ENCODE results near the gene SLC35C1. TPM values are rescaled to one million over a fixed set of nuclear protein-coding genes. Genes with fewer than 3 reads are reported as not detected.

The SLC35C1 gene
- total RNA-seq, 1 experiment from 2014 or later, result 15.6 TPM

- intact Hi-C loops (cut with micrococcal nuclease; ENCODE audit: unreplicated experiment), result no loop called here
- no peak overlapping the region for H2AFZ ChIP-seq
- no peaks in the 10 kb centered on the region for H3K9me2 ChIP-seq (ENCODE audit: insufficient read depth)
- H3K4me3 ChIP-seq, result no peak overlapping the region
- H3K27ac ChIP-seq, result no peak overlapping the region
- ChIA-PET CTCF (no interaction called here), POLR2A (ENCODE audit: unreplicated experiment) (interaction anchor here (0.5 kb wide), 1 partner anchor 13 kb away, joined by 3 read pairs; no protein-coding TSS in a partner anchor)
- no peak for DNase-seq
- no peaks in the 10 kb centered on the region for H3K79me2 ChIP-seq (ENCODE audit: low read depth)
- 0 out of 2 replicates have a peak, but pooled peaks cover under 1% of the 10 kb centered on the region for H3F3A ChIP-seq (ENCODE audit: insufficient read depth, low read depth)
- H3K9me3 ChIP-seq (ENCODE audit: insufficient read depth, low read depth), result no peaks in the 10 kb centered on the region
- TF ChIP-seq EZH2 (IDR thresholded peaks at IDR 0.05; ENCODE audit: low read depth) (no peak), CTCF (conservative IDR thresholded peaks at IDR 0.05) (no peak)
- no peaks in the 10 kb centered on the region for H3K36me3 ChIP-seq (ENCODE audit: low read depth)
- peaks cover 24% of the 10 kb centered on the region; the same call in 1 of the 2 replicates for H3K27me3 ChIP-seq (ENCODE audit: insufficient read depth, low read depth)
- H4K20me1 ChIP-seq (ENCODE audit: insufficient read depth), result no peaks in the 10 kb centered on the region
- H3K4me1 ChIP-seq (replicated peaks; ENCODE audit: insufficient read depth), result peaks cover 5% of the 10 kb centered on the region
- no peak overlapping the region for H3K4me2 ChIP-seq
- no TSS peak for BruUV-seq (replicated peaks)
Measured at GRCh38 chr11:45828996-45829395, 24.0 kb downstream of the SLC35C1 start.

DNA sequence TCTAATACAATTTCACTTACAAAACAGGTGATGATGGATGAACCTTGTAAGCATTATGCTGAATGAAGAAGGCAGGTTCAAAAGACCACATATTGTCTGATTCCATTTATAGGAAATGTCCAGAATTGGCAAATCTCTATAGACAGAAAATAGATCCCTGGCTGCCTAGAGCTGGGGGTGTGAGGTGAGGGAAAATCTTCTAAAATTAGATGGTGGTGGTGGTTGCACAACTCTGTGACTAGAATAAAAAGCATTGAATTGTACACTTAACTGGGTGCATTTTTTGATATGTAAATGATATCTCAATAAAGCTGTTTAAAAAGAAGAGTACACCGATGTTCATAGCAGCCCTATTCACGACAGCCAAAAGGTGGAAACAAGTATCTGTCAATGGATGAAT is 25.6 kb downstream of the SLC35C1 start:
- CTCF ChIA-PET, result no interaction called here
- BruUV-seq (replicated peaks), result no TSS peak
- no peaks in the 10 kb centered on the region for H3K9me3 ChIP-seq (ENCODE audit: insufficient read depth, low read depth)

DNA sequence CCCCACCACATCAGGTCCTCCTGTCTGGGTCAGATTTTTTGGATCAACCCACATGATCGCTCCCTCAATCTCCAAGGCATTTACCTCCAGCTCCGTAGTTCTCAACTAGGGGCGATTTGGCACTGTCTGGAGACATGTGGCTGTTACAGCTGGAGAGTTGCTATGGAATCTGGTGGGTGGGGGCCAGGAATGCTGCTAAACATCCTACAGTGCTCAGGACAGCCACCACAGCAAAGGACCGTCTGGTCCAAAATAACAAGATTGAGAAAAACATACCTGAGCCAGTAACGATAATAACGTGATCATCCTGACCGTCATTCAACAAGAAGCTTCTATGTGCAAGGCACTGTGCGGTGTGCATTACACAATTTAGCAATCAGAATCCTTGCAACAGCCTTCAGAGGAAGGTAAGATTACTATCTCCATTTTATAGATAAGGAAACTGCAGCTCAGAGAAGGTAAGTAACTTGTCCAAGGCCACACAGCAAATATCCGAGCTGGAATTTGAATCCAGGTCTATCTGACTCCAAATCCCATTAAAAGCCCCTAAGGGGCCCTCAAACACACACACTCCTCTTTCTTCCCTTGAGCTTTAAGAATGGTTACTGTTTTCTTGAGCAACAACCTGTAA is 28.0 kb downstream of the SLC35C1 start:
- H4K20me1 ChIP-seq (ENCODE audit: insufficient read depth), result no peaks in the 10 kb centered on the region
- H3F3A ChIP-seq (ENCODE audit: insufficient read depth, low read depth), result no peaks in the 10 kb centered on the region
- intact Hi-C loops (cut with micrococcal nuclease; ENCODE audit: unreplicated experiment), result no loop called here
- H3K27ac ChIP-seq, result no peak overlapping the region
- ChIA-PET POLR2A (ENCODE audit: unreplicated experiment) (interaction anchor here (0.6 kb wide), 1 partner anchor 271 kb away, joined by 7 read pairs; no protein-coding TSS in a partner anchor), CTCF (interaction anchor here (0.9 kb wide), 1 partner anchor 9 kb away, joined by 4 read pairs; no protein-coding TSS in a partner anchor)
- TF ChIP-seq CTCF (conservative IDR thresholded peaks at IDR 0.05) (no peak), EZH2 (IDR thresholded peaks at IDR 0.05; ENCODE audit: low read depth) (no peak)
- H3K9me2 ChIP-seq (ENCODE audit: insufficient read depth), result no peaks in the 10 kb centered on the region
- DNase-seq, result no peak
- BruUV-seq (replicated peaks), result no TSS peak
- no peaks in the 10 kb centered on the region for H3K79me2 ChIP-seq (ENCODE audit: low read depth)
- peaks cover 23% of the 10 kb centered on the region for H3K27me3 ChIP-seq (ENCODE audit: insufficient read depth, low read depth)
- no peak overlapping the region for H3K4me3 ChIP-seq
- no peaks in the 10 kb centered on the region for H3K4me1 ChIP-seq (replicated peaks; ENCODE audit: insufficient read depth)
- H3K9me3 ChIP-seq (ENCODE audit: insufficient read depth, low read depth), result no peaks in the 10 kb centered on the region
- H3K36me3 ChIP-seq (ENCODE audit: low read depth), result no peaks in the 10 kb centered on the region
- no peak overlapping the region for H2AFZ ChIP-seq
- H3K4me2 ChIP-seq, result no peak overlapping the region

More for the DNA sequence above, 25.6 kb downstream of the SLC35C1 start:
- H3K4me3 ChIP-seq, result no peak overlapping the region
- no peaks in the 10 kb centered on the region for H4K20me1 ChIP-seq (ENCODE audit: insufficient read depth)
- intact Hi-C loops (cut with micrococcal nuclease; ENCODE audit: unreplicated experiment), result no loop called here
- H3K79me2 ChIP-seq (ENCODE audit: low read depth), result no peaks in the 10 kb centered on the region
- TF ChIP-seq EZH2 (IDR thresholded peaks at IDR 0.05; ENCODE audit: low read depth) (no peak), CTCF (conservative IDR thresholded peaks at IDR 0.05) (no peak)
- DNase-seq, result no peak
- no peak overlapping the region for H3K27ac ChIP-seq
- H3K9me2 ChIP-seq (ENCODE audit: insufficient read depth), result no peaks in the 10 kb centered on the region
- H3K4me1 ChIP-seq (replicated peaks; ENCODE audit: insufficient read depth), result no peaks in the 10 kb centered on the region
- no peaks in the 10 kb centered on the region for H3F3A ChIP-seq (ENCODE audit: insufficient read depth, low read depth)
- POLR2A ChIA-PET (ENCODE audit: unreplicated experiment), result no interaction called here
- H2AFZ ChIP-seq, result no peak overlapping the region
- peaks cover 25% of the 10 kb centered on the region for H3K27me3 ChIP-seq (ENCODE audit: insufficient read depth, low read depth)
- H3K4me2 ChIP-seq, result no peak overlapping the region
- H3K36me3 ChIP-seq (ENCODE audit: low read depth), result no peaks in the 10 kb centered on the region
